NCI-H2171 treated with DMSO at 0.1 percent for 48 hours (cell line): ENCODE data around the gene TFF1.

Source experiments
- DNase-seq: peaks from one replicate; lab custom pipeline; 2025; lab: John Stamatoyannopoulos, UW

Gene TFF1

GRCh38 chr21:42343963-42344510, 22.3 kb downstream of the TFF1 start:
- no peak for DNase-seq

DNA sequence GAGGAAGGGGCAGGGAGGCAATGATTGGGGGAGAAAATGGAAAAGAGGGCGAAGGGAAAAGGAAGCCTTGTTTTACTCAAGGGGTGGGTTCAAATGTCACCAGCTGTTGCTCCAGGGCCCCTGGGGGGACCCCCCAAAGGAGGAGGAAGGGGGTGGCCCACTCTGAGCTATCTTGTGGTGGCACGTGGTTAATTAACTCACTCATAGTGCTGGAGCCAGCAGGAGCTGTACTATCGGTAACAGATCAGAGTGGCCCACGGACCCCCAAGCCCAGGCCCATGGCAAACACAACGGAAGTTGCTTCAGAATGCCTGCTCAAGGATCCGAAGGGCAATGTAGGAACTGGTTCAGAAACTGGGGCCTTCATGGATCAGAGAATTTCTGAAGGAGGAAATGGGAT, 22.8 kb downstream of the TFF1 start:
- DNase-seq = no peak

DNA sequence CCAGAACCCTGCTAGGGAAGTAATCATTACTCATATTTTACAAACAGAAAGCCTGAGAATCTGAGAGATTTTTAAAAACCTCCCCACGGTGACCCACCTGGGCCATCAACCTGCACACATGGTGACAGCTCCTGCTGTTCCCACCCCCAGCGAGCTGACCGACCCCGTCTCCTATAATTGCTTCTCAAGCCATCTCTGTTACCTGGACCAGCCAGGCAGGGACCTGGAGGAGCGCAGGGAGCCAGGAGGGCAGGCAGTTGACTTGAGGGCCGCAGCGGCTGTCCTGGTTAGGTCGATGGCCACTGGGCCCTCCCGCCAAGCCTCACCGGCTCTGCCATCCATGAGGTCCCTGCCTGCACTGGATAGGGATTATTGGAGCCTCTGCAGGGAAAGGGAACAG, 23.2 kb downstream of the TFF1 start:
- DNase-seq = no peak

DNA sequence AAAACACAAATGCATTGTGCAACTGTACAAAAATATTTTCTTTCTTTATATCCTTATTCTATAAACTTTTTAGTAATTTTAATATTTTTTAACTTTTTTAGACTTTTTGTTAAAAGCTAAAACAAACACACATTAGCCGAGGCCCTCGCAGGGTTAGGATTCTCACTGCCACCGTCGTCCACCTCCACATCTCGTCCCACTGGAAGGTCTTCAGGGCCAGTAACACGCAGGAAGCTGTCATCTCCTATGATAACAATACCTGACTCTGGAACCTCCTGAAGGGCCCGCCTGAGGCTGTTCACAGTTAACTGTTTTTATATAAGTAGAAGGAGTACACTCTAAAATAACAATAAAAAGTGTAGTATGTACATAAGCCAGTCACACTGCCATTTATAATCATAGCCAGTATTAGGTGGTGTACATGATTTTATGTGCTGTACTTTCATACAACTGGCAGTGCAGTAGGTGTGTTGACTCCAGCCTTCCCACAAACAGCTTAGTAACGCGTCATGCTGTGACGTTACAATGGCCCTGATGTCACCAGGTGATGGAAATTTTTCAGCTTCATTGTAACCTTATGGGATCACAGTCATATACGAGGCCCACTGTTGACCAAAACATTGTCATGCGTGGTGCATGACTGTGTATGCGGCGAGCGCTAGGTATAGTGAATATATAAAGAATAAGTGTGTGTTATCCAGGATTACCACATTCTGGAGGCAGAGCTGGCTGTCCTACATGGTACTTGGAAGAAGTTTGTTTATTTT, 24.4 kb downstream of the TFF1 start:
- DNase-seq = no peak

- DNase-seq = peak; percentile 43
Observed at GRCh38 chr21:42340187-42341050, 25.9 kb downstream of the TFF1 start.

DNA sequence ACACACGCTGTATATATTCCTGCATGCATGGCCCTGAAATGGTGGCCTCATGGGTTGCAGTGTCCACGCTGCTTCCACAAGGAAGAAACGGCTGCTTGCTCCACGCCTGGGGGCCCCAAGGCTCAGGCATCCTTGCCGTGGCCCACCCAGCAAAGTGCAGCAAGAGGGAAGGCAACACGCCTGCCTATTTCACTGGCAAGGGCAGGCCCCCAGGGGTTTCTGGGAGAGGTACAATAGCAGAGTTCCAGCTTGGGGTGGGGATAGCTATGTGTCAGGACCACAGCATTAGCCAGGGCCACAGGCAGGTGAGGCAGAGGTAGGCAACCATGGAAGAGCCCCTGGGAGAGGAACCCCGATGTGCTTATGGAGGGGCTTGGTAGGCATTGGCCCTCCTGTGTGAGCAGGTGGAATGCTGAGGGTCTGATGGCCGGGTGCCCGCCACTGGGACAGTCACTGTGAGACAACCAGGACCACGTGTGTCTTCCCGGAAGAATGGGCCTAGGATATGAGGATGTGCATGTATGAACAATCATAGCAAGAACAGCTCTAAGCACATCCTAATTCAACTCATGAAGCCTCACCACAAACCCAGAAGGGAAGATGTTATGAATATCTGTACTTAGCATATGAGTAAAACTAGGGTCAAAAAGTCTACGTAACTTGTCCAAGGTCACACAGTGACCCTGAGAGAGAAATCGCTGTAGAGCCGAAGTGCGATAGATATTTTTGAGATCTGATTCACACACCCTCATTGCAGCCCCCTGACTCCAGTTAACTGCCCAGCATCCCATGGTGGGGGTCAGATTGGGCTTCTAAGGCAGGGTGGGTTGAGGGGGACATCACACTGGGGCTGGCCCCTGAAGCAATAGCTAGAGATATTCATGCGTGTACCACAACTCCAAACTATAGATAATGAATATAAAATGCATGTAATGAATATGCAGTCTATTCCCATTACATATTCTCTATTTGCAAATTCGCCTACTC, 27.3 kb downstream of the TFF1 start:
- no peak for DNase-seq

DNA sequence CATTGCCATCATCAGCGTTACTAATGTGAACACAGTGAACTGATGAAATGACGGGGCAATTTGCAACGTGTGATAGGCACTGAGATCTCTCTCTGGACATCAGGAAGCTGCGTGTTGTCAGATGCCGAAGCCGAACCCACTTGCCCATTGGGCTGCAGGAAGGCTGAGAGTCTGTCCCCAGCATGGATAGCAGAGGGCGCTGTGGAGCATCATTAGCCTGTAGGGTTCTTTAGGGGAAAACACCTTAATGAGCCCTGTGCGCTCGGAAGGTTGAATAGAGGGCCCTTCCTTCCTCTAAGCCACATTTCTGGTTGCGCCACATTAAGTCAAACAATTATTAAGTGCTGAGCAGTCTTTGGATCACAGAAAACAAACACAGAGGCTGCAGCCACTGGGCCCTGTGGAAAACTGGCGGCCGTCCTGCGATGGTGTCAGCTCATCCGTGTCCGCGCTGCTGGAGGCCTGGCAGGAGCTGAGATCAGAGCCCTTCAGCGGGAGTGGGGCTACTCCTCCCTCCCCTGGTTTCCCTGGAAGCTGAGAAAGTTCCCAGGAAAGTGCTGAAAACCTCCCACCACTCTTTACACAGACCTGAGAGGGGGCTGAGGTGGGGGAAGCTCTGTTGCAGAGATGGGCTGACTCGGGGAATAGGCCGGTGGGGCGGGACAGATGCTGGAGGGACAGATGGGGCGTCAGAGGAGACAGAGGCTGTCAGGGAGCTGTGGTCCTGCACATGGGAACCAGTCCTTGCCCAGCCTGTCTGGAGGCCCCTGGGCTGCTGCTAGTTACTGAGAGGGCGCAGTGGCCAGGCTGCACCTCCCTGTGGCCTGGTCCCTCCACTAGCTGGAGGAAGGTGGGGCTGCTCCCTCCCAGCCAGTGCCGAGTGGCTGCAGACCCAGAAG, 28.3 kb downstream of the TFF1 start:
- peak; percentile 23 for DNase-seq

- DNase-seq = no peak
Observed at GRCh38 chr21:42337276-42337675, 29.1 kb downstream of the TFF1 start.

DNA sequence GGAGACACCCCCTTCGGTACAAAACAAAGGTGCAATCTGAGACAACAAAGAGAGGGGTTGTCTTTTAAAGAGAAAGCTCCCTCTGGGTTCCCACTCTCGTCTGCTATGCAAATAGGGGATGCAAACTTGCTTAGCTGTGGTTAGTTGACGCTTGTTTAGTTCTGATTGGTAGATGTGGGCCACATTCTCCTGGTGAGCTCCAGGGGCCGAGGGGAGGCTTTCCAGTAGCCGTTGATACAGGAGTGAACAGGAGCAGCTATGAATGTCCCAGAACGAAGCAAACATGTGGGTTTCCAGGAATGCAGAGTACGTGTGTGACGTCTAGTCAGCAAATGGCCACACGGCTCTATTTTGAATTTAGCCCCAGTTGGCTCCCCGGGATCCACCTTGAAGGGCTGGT, 30.3 kb downstream of the TFF1 start:
- DNase-seq = no peak

- DNase-seq = no peak
Observed at GRCh38 chr21:42332557-42333317, 33.6 kb downstream of the TFF1 start.

DNA sequence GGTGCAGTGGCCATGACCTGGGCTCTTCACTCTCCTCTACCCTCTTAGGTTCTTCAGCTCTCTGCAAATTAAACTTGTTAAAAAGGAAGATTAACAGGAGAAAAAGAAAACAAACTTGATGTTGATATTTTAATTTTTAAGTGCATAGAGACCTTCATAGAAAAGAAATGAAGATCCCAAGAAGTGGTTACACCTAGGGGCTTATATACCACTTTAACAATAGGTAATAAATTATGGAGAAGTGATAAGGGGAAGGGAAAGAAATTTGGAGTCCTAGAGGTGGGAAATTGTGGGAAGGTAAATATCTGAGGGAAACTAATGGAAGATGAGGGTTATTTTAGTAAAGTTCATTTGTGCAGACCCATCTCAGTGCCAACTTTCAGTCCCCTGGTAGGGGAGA, 34.7 kb downstream of the TFF1 start:
- no peak for DNase-seq

DNA sequence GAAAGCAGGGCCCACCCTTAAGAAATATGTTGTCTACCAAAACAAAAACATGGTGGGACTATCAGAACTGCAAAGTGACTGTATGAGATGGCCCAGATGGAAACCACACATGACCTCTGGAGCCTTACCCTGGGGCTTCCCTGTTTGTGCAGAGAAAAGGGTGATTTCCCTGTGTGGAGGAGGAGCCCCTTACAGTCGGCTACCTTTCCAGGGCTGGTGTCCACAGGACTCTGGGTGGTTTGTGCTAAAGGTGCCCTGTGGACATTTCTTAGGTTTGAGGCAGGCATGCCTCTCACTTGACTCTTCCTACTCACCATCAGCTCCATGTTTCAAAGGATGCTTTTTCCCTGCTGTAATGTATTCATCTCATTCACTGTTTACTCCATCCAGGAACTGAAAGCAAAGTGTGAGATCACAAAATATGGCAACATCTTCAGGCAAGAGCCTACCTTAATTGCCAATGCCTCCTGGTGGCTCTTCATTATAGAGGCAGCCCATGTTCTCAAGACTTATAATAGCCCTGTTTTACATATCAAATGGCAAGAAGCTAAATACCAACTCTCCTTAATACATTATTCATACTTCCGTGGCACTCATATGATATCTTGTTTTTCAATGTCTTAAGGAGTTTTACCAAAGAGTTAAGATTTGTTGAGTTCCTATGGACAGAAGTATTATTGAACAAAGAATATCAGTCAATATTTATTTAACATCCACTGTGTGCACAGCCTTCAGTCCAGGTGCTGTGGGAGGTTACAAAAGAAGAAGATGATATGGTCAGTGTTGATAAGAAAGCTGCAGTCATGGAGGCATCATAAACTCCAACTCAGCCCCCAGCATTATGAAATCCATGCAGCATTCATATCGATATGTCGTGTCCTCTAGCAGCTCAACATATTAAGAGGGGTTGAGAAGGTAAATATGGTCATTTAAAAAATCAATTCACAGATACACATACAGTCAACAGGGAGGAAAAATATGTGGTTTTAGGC, 35.7 kb downstream of the TFF1 start:
- DNase-seq = no peak

DNA sequence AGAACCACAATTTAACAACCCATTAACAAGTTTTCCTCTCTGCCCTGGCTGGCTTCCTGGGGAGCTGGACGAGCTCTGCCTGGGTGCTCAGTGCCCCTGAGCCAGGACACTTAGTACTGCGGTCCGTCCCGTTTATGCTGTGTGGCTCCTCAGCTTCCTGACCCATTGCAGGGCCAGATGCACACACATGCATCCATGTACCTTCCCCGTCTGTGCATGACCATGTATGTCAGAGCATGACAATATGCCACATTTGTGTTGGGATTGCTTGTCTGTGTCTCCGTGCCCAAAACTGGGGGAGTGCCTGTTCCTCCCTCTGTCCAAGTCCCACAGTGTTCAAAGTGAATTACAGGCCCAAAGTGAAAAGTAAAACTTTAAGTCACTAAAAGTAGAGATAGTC, 41.4 kb downstream of the TFF1 start:
- DNase-seq = no peak

DNA sequence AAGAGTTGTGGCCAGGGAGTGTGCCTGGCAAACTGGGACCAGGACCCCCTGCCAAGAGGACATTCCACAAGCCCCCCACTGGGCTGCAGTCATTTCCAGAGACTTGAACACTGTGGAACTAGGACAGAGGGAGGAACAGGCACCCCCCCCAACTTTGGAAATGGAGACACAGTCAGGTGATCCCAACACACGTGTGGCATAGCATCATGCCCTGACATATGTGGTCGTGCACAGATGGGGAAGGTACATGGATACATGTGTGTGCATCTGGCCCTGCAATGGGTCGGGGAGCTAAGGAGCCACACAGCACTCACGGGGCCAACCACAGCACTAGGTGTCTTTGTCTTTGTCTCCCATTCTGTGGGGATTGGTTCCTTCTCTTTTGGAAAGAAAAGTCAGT, 44.5 kb downstream of the TFF1 start:
- no peak for DNase-seq

DNA sequence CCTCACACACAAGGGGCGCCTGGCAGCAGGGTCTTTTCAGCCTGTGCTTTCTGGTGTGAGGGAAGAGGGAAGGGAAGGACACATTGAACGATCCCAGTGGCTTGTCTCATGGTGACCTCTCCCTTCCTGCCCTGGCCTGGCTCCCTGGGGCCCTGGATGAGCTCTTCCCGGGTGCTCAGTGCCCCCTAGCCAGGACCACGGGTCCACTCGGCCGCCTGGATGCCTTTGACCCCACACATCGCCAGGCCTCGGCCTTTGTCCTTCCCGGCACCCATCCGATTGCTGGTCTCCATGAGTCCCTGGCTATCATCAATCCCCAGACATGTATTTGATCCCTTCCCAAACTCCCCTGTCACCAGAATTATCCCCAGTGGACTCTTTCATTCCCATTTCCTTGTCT, 45.1 kb downstream of the TFF1 start:
- no peak for DNase-seq

GRCh38 chr21:42320791-42321190, 45.5 kb downstream of the TFF1 start:
- DNase-seq = no peak

- no peak for DNase-seq
Observed at GRCh38 chr21:42319851-42320572, 46.3 kb downstream of the TFF1 start.

DNA sequence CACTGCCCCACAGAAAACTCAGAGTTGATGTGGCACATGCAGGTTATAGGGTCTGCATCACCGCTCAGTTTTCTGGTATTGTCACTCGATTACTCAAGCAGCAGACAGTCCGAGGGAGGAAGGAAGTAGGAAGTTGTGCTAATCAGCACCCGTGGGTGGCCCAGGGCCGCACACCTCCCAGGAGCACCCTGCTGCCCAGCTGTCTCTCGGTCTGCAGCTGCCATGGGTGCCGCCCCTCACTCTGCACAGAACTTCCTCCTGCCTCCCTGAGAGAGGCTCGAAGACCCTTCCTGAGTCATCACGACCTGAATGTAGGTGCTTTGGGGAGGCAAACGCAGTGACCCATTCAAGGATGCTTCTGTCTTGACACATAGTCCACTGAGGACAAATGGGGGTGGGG, 47.0 kb downstream of the TFF1 start:
- no peak for DNase-seq
